H1 (cell line): ENCODE data around the gene PRR29. TPM values are rescaled to one million over a fixed set of nuclear protein-coding genes. Genes with fewer than 3 reads are reported as not detected.

ENCODE experiments used
- CBX5 ChIP-seq: fragments of 300-800, 300-1000 bp; sonication (generic); IDR thresholded peaks from 2 replicates; pipeline ENCODE4 v1.7.1; 2016; ENCODE audit warnings: antibody characterized with exemption, low read length, low read depth
- CTCF ChIP-seq, 3 experiments: IDR thresholded peaks; 1 replicate in 2 of 3; 2 replicates in 1 of 3; pipeline versions ENCODE4 v1.5.1 to v1.6.1; 2011; ENCODE audit warnings: low read length in 3 of 3, mild to moderate bottlenecking in 3 of 3, inconsistent platforms in 2 of 3, low read depth in 1 of 3, moderate library complexity in 1 of 3; ENCODE audit not compliant: insufficient read depth in 1 of 3; ENCODE audit errors: control extremely low read depth in 1 of 3
- SIX5 ChIP-seq: IDR thresholded peaks from 2 replicates; pipeline ENCODE4 v1.6.1; 2011; ENCODE audit warnings: mild to moderate bottlenecking, low read depth, low read length
- SP2 ChIP-seq: IDR thresholded peaks from 2 replicates; pipeline ENCODE4 v1.6.1; 2012; ENCODE audit warnings: mild to moderate bottlenecking, low read length, inconsistent platforms
- SUZ12 ChIP-seq: fragments of 200-600 bp; sonication (generic); IDR thresholded peaks from 2 replicates; pipeline ENCODE4 v1.6.1; 2012; ENCODE audit warnings: mild to moderate bottlenecking, inconsistent platforms, low read length, moderate library complexity, mixed read lengths
- polyA plus RNA-seq, 7 experiments: library from polyadenylated mRNA; depleted of rRNA in 3 of 7; stranded (reverse) in 5 of 7; unstranded in 2 of 7; fragments of >200 nt in 5 of 7; fragments of 200-250 nt in 2 of 7; gene quantifications; 1 replicate in 5 of 7; 2 replicates in 1 of 7; 4 replicates in 1 of 7; pipeline versions ENCODE4 v1.2.1 to v1.2.3, GENCODE V29; 2011 to 2013; ENCODE audit warnings: missing spikeins in 2 of 7, mixed read lengths in 2 of 7
- total RNA-seq: library from RNA; stranded (reverse); fragmentation: NEBNext Ultra II Directional; extraction: Animal tissue kit (Norgen Biotek cat#: 25700); gene quantifications from 2 replicates; pipeline ENCODE4 v1.2.1, GENCODE V29; 2021
- TF ChIP-seq, protein P1 (sequence below): fragments of 300-600 bp; sonication (generic); IDR thresholded peaks from 2 replicates; pipeline ENCODE4 v1.7.1; 2012; ENCODE audit warnings: low read length, moderate library complexity, mild to moderate bottlenecking, inconsistent platforms; ENCODE audit not compliant: insufficient replicate concordance

Gene PRR29
- total and polyA plus RNA-seq, 2 of the 8 experiments (the other 6 are each of a cell fraction or from before 2014, with no cell fraction given): 0.67 to 0.83 TPM

- TF ChIP-seq, protein P1, sequence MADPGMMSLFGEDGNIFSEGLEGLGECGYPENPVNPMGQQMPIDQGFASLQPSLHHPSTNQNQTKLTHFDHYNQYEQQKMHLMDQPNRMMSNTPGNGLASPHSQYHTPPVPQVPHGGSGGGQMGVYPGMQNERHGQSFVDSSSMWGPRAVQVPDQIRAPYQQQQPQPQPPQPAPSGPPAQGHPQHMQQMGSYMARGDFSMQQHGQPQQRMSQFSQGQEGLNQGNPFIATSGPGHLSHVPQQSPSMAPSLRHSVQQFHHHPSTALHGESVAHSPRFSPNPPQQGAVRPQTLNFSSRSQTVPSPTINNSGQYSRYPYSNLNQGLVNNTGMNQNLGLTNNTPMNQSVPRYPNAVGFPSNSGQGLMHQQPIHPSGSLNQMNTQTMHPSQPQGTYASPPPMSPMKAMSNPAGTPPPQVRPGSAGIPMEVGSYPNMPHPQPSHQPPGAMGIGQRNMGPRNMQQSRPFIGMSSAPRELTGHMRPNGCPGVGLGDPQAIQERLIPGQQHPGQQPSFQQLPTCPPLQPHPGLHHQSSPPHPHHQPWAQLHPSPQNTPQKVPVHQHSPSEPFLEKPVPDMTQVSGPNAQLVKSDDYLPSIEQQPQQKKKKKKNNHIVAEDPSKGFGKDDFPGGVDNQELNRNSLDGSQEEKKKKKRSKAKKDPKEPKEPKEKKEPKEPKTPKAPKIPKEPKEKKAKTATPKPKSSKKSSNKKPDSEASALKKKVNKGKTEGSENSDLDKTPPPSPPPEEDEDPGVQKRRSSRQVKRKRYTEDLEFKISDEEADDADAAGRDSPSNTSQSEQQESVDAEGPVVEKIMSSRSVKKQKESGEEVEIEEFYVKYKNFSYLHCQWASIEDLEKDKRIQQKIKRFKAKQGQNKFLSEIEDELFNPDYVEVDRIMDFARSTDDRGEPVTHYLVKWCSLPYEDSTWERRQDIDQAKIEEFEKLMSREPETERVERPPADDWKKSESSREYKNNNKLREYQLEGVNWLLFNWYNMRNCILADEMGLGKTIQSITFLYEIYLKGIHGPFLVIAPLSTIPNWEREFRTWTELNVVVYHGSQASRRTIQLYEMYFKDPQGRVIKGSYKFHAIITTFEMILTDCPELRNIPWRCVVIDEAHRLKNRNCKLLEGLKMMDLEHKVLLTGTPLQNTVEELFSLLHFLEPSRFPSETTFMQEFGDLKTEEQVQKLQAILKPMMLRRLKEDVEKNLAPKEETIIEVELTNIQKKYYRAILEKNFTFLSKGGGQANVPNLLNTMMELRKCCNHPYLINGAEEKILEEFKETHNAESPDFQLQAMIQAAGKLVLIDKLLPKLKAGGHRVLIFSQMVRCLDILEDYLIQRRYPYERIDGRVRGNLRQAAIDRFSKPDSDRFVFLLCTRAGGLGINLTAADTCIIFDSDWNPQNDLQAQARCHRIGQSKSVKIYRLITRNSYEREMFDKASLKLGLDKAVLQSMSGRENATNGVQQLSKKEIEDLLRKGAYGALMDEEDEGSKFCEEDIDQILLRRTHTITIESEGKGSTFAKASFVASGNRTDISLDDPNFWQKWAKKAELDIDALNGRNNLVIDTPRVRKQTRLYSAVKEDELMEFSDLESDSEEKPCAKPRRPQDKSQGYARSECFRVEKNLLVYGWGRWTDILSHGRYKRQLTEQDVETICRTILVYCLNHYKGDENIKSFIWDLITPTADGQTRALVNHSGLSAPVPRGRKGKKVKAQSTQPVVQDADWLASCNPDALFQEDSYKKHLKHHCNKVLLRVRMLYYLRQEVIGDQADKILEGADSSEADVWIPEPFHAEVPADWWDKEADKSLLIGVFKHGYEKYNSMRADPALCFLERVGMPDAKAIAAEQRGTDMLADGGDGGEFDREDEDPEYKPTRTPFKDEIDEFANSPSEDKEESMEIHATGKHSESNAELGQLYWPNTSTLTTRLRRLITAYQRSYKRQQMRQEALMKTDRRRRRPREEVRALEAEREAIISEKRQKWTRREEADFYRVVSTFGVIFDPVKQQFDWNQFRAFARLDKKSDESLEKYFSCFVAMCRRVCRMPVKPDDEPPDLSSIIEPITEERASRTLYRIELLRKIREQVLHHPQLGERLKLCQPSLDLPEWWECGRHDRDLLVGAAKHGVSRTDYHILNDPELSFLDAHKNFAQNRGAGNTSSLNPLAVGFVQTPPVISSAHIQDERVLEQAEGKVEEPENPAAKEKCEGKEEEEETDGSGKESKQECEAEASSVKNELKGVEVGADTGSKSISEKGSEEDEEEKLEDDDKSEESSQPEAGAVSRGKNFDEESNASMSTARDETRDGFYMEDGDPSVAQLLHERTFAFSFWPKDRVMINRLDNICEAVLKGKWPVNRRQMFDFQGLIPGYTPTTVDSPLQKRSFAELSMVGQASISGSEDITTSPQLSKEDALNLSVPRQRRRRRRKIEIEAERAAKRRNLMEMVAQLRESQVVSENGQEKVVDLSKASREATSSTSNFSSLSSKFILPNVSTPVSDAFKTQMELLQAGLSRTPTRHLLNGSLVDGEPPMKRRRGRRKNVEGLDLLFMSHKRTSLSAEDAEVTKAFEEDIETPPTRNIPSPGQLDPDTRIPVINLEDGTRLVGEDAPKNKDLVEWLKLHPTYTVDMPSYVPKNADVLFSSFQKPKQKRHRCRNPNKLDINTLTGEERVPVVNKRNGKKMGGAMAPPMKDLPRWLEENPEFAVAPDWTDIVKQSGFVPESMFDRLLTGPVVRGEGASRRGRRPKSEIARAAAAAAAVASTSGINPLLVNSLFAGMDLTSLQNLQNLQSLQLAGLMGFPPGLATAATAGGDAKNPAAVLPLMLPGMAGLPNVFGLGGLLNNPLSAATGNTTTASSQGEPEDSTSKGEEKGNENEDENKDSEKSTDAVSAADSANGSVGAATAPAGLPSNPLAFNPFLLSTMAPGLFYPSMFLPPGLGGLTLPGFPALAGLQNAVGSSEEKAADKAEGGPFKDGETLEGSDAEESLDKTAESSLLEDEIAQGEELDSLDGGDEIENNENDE: no peak
- TF ChIP-seq SP2 (no peak), CTCF (IDR thresholded peaks at IDR 0.05; ENCODE audit: control extremely low read depth in 1 of 3, insufficient read depth in 1 of 3, low read depth in 1 of 3, low read length in 3 of 3) (no peak), SIX5 (no peak), SUZ12 (no peak), CBX5 (no peak)
Measured at GRCh38 chr17:63973247-63973646, 24.9 kb upstream of the PRR29 start (continued).
